ENCODE data around the gene RAB10.

GRCh38 chr2:26059542-26059941, 25.7 kb downstream of the RAB10 start:
- TF ChIP-seq CTCF (IDR thresholded peaks at IDR 0.05) (no peak), POLR2A (IDR thresholded peaks at IDR 0.05) (no peak), POLR2AphosphoS5 (IDR thresholded peaks at IDR 0.05) (no peak)

Data from prostate gland (tissue), 2 donors.